ENCODE measurements around the gene SV2B.

GRCh38 chr15:91072161-91072560 is 27.9 kb upstream of the SV2B start:
- TF ChIP-seq CTCF (IDR thresholded peaks at IDR 0.05) (no peak), POLR2A (IDR thresholded peaks at IDR 0.05) (no peak), EP300 (IDR thresholded peaks at IDR 0.05; ENCODE audit: low read depth) (no peak)

Data from transverse colon (tissue), 3 donors.